ENCODE results near the gene RB1. TPM values are rescaled to one million over a fixed set of nuclear protein-coding genes. Genes with fewer than 3 reads are reported as not detected.

RB1 gene
- total RNA-seq, 1 donor from 2014 or later, result 48.0 TPM

DNA sequence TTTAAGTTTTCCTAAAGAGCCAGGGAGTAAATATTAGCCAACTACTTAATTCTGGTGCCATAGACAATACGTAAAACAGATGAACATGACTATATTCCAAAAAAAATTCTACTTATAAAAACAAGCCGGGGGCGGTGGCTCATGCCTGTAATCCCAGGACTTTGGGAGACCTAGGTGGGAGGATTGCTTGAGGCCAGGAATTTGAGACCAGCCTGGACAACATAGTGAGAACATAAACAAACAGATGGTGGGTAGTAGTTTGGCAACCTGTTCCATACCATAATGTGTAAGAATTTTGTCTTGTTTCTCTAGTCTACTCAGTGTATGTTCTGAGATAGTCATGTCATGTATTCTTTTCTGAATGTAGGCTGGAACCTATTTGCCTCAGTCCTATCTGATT is 45.1 kb upstream of the RB1 start:
- DNase-seq (ENCODE audit: low read depth, low spot score), result no peak
- Mint-ChIP-seq H3K4me1 (no peaks in the 10 kb centered on the region), H3K4me3 (no peak overlapping the region), H3K9me3 (no peaks in the 10 kb centered on the region), H3K27ac (ENCODE audit: unreplicated experiment) (no peak overlapping the region), H3K27me3 (ENCODE audit: low read depth) (no peaks in the 10 kb centered on the region), H3K36me3 (ENCODE audit: low read depth) (peaks cover 24% of the 10 kb centered on the region)
- TF ChIP-seq, protein P1, sequence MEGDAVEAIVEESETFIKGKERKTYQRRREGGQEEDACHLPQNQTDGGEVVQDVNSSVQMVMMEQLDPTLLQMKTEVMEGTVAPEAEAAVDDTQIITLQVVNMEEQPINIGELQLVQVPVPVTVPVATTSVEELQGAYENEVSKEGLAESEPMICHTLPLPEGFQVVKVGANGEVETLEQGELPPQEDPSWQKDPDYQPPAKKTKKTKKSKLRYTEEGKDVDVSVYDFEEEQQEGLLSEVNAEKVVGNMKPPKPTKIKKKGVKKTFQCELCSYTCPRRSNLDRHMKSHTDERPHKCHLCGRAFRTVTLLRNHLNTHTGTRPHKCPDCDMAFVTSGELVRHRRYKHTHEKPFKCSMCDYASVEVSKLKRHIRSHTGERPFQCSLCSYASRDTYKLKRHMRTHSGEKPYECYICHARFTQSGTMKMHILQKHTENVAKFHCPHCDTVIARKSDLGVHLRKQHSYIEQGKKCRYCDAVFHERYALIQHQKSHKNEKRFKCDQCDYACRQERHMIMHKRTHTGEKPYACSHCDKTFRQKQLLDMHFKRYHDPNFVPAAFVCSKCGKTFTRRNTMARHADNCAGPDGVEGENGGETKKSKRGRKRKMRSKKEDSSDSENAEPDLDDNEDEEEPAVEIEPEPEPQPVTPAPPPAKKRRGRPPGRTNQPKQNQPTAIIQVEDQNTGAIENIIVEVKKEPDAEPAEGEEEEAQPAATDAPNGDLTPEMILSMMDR (conservative IDR thresholded peaks at IDR 0.05), result no peak

DNA sequence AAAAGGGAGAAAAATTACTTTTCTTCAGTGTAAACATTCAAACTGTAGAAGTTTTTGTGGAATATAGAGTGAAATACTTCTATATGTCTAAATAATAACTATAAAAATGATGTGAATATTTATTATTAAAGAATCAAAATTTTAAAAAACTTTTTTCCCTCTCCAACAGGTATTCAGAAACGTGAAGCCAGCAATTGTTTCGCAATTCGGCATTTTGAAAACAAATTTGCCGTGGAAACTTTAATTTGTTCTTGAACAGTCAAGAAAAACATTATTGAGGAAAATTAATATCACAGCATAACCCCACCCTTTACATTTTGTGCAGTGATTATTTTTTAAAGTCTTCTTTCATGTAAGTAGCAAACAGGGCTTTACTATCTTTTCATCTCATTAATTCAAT is 42.6 kb upstream of the RB1 start:
- H3K36me3 Mint-ChIP-seq (ENCODE audit: low read depth), result peaks cover 28% of the 10 kb centered on the region
- H3K27me3 Mint-ChIP-seq (ENCODE audit: low read depth), result no peaks in the 10 kb centered on the region
- no peak overlapping the region for H3K4me3 Mint-ChIP-seq
- no peaks in the 10 kb centered on the region for H3K9me3 Mint-ChIP-seq
- no peak overlapping the region for H3K27ac Mint-ChIP-seq (ENCODE audit: unreplicated experiment)
- no peaks in the 10 kb centered on the region for H3K4me1 Mint-ChIP-seq
- no peak for DNase-seq (ENCODE audit: low read depth, low spot score)
- TF ChIP-seq, protein P1 (conservative IDR thresholded peaks at IDR 0.05), result no peak

DNA sequence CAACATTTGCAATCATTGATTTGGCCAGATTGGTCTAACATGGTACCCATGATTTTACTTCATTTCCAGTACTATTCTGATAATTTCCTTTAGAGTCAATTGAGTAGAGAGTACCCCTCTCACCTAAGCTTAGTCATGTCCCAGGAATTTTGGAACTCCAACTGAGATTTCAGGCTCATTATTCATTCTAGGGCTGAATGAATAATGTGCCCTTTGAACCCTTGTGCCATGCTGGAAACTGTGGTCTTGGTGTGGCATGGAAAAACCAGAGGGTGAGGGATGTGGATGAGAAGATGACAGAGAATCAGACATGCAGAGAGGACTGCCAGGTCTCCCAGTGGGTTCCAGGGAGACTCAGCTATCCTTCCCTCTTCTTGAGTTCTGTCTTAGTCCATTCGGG is 40.4 kb upstream of the RB1 start:
- Mint-ChIP-seq H3K36me3 (ENCODE audit: low read depth) (peaks cover 27% of the 10 kb centered on the region), H3K9me3 (no peaks in the 10 kb centered on the region), H3K27ac (ENCODE audit: unreplicated experiment) (no peak overlapping the region), H3K4me3 (no peak overlapping the region), H3K27me3 (ENCODE audit: low read depth) (no peaks in the 10 kb centered on the region), H3K4me1 (peaks cover 4% of the 10 kb centered on the region)
- no peak for DNase-seq (ENCODE audit: low read depth, low spot score)
- TF ChIP-seq, protein P1 (conservative IDR thresholded peaks at IDR 0.05), result no peak

DNA sequence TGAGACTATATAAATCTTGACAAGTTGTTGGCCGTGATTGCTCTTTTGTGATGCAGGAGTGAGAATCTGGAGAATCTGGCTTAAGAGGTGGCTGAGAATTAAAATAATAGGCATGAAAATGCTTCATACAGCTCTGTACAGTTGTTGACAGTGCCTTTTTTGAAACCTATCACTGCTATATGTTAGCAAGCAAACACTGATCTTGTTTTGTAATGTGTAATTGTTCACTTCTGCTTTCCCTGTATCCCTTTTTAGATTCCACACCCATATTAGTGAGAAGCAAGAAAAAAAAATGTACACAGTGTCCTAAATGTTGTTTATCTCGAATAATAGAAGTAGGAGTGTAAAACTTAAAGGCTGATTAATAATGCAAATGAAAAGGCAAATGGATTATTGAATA is 39.5 kb upstream of the RB1 start:
- no peaks in the 10 kb centered on the region for H3K9me3 Mint-ChIP-seq
- no peak overlapping the region for H3K27ac Mint-ChIP-seq (ENCODE audit: unreplicated experiment)
- no peak overlapping the region for H3K4me3 Mint-ChIP-seq
- H3K36me3 Mint-ChIP-seq (ENCODE audit: low read depth), result peaks cover 29% of the 10 kb centered on the region
- H3K4me1 Mint-ChIP-seq, result peaks cover 4% of the 10 kb centered on the region
- TF ChIP-seq, protein P1 (conservative IDR thresholded peaks at IDR 0.05), result no peak
- no peak for DNase-seq (ENCODE audit: low read depth, low spot score)
- H3K27me3 Mint-ChIP-seq (ENCODE audit: low read depth), result no peaks in the 10 kb centered on the region

DNA sequence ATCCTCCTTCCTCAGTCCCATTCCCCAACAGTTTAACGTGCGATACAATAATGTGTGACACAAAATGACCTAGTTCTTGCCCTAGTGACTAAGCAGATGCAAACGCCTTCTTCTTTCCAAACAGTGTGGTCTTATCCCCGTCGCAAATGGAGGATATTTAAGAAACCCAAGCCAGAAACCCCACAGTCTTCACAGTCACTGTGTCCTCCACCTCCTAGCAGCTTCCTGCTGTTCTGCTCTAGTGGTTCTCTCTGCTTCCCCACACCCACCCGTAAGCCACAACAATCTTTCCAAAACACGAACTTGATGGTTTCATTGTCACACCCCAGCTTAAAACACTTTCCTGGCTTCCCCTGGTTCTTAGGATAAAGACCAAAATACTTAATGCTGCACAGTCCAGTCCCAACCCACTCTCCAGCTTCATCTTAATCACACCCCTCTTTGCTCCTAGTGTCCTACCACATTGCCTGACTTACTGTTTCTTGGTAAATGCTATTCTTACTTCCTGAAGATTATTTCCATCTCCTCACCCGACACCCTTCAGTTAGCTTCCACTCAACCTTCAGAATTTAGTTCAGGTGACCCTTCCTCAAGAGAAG is 38.2 kb upstream of the RB1 start:
- H3K27me3 Mint-ChIP-seq (ENCODE audit: low read depth), result no peaks in the 10 kb centered on the region
- H3K27ac Mint-ChIP-seq (ENCODE audit: unreplicated experiment), result no peak overlapping the region
- TF ChIP-seq, protein P1 (conservative IDR thresholded peaks at IDR 0.05), result no peak
- H3K4me3 Mint-ChIP-seq, result no peak overlapping the region
- peaks cover 32% of the 10 kb centered on the region for H3K36me3 Mint-ChIP-seq (ENCODE audit: low read depth)
- no peak for DNase-seq (ENCODE audit: low read depth, low spot score)
- peaks cover 4% of the 10 kb centered on the region for H3K4me1 Mint-ChIP-seq
- no peaks in the 10 kb centered on the region for H3K9me3 Mint-ChIP-seq
